D341Med (cell line): ENCODE measurements around the gene LRRC34.
A peak's percentile ranks its signal among the peaks of the same experiment; 100 is the strongest.

ENCODE experiments used
- DNase-seq: peaks from one replicate; pipeline ENCODE4 v3.0.0; 2012; ENCODE audit warnings: low spot score

The LRRC34 gene

DNA sequence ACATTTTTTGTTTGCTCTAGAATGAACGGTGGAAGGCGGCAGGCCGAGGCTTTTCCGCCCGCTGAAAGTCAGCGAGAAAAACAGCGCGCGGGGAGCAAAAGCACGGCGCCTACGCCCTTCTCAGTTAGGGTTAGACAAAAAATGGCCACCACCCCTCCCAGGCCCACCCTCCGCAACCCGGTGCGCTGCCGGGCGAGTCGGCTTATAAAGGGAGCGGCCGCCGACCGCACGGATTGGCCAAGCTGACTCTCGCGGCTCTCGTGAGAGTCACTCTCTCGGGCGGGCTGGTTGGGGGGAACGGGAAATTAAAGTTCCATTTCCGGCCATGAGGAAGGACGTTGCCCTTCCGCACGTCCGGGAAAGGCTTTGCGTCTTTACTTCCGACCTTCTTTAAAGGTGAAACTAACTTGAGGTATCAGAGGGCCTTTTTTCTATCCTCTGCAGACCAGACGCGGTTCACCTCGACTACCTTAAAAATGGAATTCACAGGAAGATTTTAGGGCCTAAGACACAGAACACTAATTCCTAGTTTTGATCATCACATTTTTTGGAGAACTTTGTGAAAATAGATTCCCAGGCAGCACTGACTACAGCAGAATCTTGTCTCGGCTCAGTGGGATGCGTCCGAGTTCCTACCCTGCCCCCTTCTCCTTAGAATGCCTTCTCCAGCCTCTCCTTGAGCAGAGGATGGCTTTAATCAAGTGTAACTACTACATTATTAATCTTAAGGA, 47.7 kb downstream of the LRRC34 start, which contains the start of gene TERC:
TSS of gene TERC (minus strand) at position 179 of the 731 bp plus-strand sequence.
- peak; percentile 87 for DNase-seq

DNA sequence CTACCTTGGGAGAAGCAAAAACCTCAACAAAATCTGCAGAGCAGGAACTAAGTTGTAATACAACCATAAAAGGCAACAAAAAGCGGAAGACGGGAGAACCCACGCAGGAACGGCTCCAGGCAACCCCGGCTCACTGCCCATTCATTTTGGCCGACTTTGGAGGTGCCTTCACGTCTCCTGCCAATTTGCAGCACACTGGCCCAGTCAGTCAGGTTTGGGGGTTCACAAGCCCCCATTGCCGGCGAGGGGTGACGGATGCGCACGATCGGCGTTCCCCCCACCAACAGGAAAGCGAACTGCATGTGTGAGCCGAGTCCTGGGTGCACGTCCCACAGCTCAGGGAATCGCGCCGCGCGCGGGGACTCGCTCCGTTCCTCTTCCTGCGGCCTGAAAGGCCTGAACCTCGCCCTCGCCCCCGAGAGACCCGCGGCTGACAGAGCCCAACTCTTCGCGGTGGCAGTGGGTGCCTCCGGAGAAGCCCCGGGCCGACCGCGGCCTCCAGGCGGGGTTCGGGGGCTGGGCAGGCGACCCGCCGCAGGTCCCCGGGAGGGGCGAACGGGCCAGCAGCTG, 48.3 kb downstream of the LRRC34 start:
- peak; percentile 53 for DNase-seq

DNA sequence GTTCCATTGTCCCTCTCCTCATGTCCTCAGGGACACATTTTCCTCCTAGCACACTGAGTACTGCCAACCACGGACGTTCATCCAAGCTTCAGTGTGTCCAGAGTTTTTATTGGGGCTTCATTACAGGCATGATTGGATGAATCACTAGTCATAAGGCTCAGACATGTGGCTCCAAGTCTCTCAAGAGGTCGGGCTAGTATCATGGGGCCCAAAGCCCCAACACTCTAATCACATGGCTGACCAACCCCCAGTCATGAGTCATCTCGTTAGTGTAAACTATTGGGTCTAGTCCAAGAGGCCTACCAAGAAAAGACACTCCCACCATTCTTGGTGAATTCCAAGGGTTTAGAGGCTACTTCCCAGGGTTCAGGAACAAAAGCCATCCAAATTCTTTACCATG, 52.2 kb downstream of the LRRC34 start:
- no peak for DNase-seq

GRCh38 chr3:169759256-169759655, 53.4 kb downstream of the LRRC34 start:
- no peak for DNase-seq

DNA sequence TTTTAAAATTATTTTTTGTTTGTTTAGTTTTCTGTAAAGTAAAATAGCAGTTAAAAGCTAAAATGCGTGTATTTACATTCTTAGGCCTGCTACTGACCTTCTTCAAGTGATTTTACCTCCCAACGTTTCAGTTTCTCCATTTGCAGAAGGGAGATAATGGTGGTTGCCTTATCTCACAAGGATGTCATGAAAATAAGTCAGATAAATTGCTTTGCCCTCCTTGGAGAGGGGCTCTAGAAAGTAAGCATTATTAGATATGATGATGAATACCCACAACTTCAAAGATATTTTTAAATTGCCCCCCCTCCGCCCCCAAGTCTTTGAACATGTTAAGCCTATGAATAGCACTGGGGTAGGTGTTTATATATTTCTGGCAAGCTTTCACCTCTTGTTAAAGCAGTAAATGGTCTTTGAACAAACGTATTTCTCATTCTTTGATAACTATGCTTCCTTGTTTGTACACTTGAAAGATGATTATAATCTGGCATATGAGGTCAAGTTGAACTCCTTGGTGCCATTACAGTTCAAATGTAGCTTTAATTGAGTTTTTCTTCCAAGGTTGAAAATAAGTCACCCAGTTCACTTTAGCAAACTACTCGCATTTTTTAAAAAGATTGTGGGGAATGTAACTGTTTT, 54.2 kb downstream of the LRRC34 start:
- DNase-seq, result no peak

DNA sequence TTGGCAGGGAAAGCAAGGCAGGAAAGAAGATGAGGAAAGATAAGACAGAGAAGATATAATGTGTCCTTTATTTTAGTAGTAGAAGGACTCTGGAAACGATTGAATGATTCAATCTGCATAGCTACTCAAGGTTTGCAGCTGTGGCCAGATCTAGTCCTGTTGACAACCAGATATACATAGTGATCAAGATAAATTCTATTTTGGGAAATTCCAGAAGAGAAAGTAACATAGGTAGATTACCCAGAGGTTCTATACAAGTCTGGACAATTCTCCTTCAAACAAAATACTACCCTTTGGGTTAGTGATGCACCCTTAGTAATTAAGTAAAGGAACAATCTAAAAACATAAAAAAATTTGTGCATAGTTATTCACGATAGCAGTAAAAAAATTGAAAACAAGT, 57.2 kb downstream of the LRRC34 start:
- DNase-seq, result no peak

DNA sequence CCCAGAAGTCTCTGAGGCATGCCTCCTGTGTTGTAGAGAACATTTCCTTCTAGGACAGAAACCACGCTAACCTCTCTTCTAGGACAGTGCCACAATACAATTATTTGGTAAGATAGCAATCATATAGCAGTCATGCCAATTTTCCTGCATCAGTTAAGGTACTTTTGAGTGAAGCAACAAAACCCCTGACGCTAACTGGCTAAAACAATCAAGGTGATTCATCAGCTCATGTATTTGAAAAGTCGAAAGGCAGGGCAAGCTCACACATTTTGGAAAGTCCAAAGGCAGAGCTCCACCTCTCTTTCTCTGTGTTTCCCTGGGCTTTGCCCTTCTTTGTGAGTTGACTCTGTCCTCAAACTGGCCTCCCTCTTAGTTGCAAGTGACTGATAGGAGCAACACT, 58.0 kb downstream of the LRRC34 start:
- DNase-seq, result no peak

- DNase-seq, result no peak
These were observed 60.8 kb downstream of the LRRC34 start for GRCh38 chr3:169751875-169752274.

DNA sequence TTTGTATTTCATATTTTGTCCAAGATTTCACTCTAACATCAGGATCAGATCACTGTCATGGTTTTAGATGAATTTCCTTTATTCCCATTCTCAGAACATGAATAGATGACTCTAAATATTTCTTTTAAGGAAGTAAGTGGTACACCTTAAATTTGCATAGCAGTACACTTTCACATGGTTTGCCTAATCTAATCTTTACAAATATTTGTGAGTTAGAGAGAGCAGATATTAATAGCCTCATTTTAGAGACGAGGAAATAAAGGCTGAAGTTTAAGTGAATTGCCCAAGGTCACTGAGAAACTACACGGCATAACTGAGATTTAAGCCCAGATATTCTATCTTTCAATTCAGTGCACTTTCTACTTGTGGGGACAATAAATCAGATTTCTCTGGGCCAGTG, 62.0 kb downstream of the LRRC34 start:
- no peak for DNase-seq

GRCh38 chr3:169748670-169749069, 64.0 kb downstream of the LRRC34 start:
- DNase-seq, result no peak

- no peak for DNase-seq
These were observed 65.8 kb downstream of the LRRC34 start for GRCh38 chr3:169746924-169747323.

DNA sequence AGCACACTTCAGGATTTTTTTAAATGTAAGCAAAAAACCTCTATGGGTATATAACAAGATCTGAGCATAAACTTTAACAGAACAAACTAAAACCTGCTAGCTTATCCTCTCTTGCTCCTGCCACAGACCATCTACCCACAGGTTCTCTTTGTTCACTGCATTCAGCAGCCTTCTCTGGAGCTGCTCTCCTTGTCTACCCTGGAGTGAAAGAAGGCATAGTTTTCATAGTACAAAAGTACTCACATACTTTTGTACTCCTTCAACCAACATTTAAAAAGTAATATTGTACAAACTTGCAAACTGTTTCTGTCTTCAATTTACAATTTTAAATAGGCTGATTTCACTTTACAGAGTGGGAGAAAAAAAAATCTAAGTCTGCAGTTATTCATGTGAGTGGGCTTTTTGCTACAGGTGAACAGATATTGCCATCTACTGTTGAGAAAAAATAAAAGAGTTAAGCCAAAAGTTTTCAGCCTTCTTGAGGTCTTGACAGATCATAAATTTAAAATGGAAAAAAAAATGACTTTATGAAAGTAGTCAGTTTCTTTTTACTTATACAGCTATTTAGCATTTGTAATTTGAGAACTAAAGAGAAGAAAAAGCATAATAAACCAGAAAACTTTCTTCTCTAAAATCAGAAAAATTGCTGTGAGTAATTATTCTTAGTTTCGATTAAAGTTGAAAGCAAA, 68.2 kb downstream of the LRRC34 start:
- no peak for DNase-seq
